T-helper 2 cell treated with Interferon-gamma antibody and Interleukin-4, amounts not matched to agents 5 μg/mL and 100 μg/mL, for 36 hours (primary cell): ENCODE results near the gene KNL1.
A peak's percentile ranks its signal among the peaks of the same experiment; 100 is the strongest.
"Not testable (repeated sequence)": the region's sequence is repeated elsewhere in the genome, so short reads cannot be mapped to it uniquely, and the experiment has no call there.

Experiments used
- DNase-seq: peaks from one replicate; pipeline ENCODE4 v3.0.0; 2021; ENCODE audit warnings: low spot score
- H3K27ac Mint-ChIP-seq: one replicate; pipeline ENCODE4 v1.8.0; 2021; ENCODE audit warnings: mild to moderate bottlenecking, mixed read lengths
- H3K27me3 Mint-ChIP-seq: one replicate; pipeline ENCODE4 v1.8.0; 2021; ENCODE audit warnings: low read depth, mixed read lengths
- H3K36me3 Mint-ChIP-seq: one replicate; pipeline ENCODE4 v1.8.0; 2021; ENCODE audit warnings: low read depth, mixed read lengths
- H3K4me1 Mint-ChIP-seq: one replicate; pipeline ENCODE4 v1.8.0; 2021; ENCODE audit warnings: low read depth, mixed read lengths
- H3K4me3 Mint-ChIP-seq: one replicate; pipeline ENCODE4 v1.8.0; 2022; ENCODE audit warnings: mild to moderate bottlenecking, moderate library complexity, mixed read lengths
- H3K9me3 Mint-ChIP-seq: one replicate; pipeline ENCODE4 v1.8.0; 2021; ENCODE audit warnings: mixed read lengths

Gene KNL1

GRCh38 chr15:40565333-40566238 is 28.5 kb upstream of the KNL1 start:
- DNase-seq, result no peak
- Mint-ChIP-seq H3K9me3 (no peaks in the 10 kb centered on the region), H3K36me3 (peaks cover 2% of the 10 kb centered on the region), H3K4me3 (peak overlapping the region; percentile 94), H3K27me3 (no peaks in the 10 kb centered on the region), H3K4me1 (peaks cover 37% of the 10 kb centered on the region), H3K27ac (peak overlapping the region; percentile 98)

DNA sequence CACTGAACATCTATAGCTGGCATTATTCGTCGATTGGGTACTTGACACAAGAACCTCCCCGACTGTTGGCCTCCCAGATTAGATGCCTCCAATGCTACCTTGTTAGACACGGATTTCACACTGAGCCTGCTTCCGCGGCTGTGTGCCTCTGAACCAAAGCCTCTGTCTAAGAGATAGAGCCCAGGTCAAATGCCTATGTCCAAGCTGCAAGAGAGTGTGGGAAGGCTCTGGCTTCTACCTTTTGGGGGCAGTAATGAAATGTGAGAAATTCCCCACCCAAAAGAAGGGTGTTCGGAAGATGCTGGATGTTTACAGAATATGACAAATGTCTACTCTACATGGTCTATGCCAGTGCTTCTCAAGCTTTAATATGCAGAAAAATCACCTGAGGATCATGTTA is 26.9 kb upstream of the KNL1 start:
- peaks cover 38% of the 10 kb centered on the region for H3K4me1 Mint-ChIP-seq
- no peak overlapping the region for H3K27ac Mint-ChIP-seq
- H3K36me3 Mint-ChIP-seq, result peaks cover 2% of the 10 kb centered on the region
- no peak for DNase-seq
- no peak overlapping the region for H3K4me3 Mint-ChIP-seq
- H3K9me3 Mint-ChIP-seq, result no peaks in the 10 kb centered on the region
- no peaks in the 10 kb centered on the region for H3K27me3 Mint-ChIP-seq

- DNase-seq, result peak; percentile 93
- Mint-ChIP-seq H3K27ac (peak within 1 kb of the TSS; percentile 99), H3K4me3 (peak within 1 kb of the TSS; percentile 98), H3K36me3 (peaks cover 7% of the 10 kb centered on the region), H3K27me3 (no peaks in the 10 kb centered on the region), H3K9me3 (no peaks in the 10 kb centered on the region), H3K4me1 (peaks cover 30% of the 10 kb centered on the region)
Observed at GRCh38 chr15:40569129-40569953, 24.7 kb upstream of the KNL1 start, which contains the start of gene RPUSD2. Gene RPUSD2 (plus strand): TSS chr15:40569299. CDS start chr15:40569338, 39 bp downstream.

DNA sequence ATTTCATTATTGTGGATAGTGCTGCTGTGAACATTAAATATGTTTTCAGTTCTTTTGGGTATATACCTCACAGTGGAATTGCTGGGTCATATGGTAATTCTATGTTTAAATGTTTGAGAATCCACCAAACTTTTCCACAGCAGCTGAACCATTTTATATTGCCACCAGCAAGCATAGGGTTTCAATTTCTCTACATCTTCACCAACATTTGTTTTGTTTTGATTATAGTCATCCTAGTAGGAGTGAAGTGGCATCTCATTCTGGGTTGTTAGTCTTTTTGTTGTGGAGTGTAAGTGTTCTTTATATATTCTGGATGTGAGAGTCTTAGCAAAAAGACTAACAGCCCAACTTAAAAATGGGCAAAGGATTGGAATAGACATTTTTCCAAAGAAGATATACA is 18.9 kb upstream of the KNL1 start:
- Mint-ChIP-seq H3K36me3 (peaks cover 15% of the 10 kb centered on the region), H3K27ac (no peak overlapping the region), H3K9me3 (no peaks in the 10 kb centered on the region), H3K4me1 (peaks cover 9% of the 10 kb centered on the region), H3K27me3 (no peaks in the 10 kb centered on the region), H3K4me3 (no peak overlapping the region)
- no peak for DNase-seq

GRCh38 chr15:40576914-40577313 is 17.1 kb upstream of the KNL1 start:
- peaks cover 14% of the 10 kb centered on the region for H3K36me3 Mint-ChIP-seq
- H3K27ac Mint-ChIP-seq, H3K9me3 Mint-ChIP-seq, H3K4me1 Mint-ChIP-seq, H3K27me3 Mint-ChIP-seq, H3K4me3 Mint-ChIP-seq, DNase-seq: not testable (repeated sequence)

GRCh38 chr15:40578892-40579291 is 15.2 kb upstream of the KNL1 start:
- H3K27ac Mint-ChIP-seq, result no peak overlapping the region
- no peaks in the 10 kb centered on the region for H3K9me3 Mint-ChIP-seq
- peaks cover 3% of the 10 kb centered on the region for H3K4me1 Mint-ChIP-seq
- H3K27me3 Mint-ChIP-seq, result no peaks in the 10 kb centered on the region
- DNase-seq, result no peak
- H3K4me3 Mint-ChIP-seq, result no peak overlapping the region
- H3K36me3 Mint-ChIP-seq, result peaks cover 9% of the 10 kb centered on the region

DNA sequence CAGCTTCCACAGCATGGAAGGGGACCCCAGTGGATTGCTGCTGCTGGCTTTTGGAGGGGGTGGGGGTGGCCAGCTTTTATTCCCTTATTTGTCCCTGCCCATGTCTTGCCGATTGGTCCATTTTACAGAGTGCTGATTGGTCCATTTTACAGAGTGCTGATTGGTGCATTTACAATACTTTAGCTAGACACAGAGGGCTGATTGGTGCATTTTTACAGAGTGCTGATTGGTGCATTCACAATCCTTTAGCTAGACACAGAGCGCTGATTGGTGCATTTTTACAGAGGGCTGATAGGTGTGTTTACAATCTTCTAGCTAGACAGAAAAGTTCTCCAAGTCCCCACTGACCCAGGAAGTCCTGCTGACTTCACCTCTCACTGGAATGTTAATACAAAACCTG is 12.3 kb upstream of the KNL1 start:
- not testable (repeated sequence) for H3K4me3 Mint-ChIP-seq, DNase-seq, H3K9me3 Mint-ChIP-seq, H3K27ac Mint-ChIP-seq, H3K36me3 Mint-ChIP-seq, H3K27me3 Mint-ChIP-seq, H3K4me1 Mint-ChIP-seq

DNA sequence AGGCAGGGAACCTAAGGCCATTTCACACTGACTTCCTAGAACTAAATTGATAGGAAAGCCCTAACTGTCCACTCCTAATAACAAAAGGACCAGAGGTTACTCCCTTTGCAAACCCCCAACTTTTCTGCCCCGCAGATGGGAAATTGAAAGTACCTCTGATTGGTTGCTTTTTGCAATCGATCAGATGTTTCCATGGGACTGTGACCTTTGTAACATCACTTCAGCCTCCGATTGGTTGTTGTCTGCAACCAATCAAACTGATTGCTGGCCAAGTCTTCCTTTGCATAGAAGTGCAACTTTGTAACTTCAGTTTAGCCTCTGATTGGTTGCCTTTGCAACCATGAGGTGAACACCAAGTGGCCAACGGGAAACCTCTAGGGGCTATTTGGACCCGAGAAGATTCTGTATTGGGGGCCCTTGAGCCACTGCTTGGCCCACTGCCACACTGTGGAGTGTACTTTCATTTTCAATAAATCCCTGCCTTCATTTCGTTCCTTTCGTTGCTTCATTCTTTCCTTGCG is 11.3 kb upstream of the KNL1 start:
- Mint-ChIP-seq H3K9me3 (no peaks in the 10 kb centered on the region), H3K4me3 (no peak overlapping the region), H3K4me1 (peaks cover 6% of the 10 kb centered on the region), H3K27me3 (peaks cover 5% of the 10 kb centered on the region), H3K36me3 (no peaks in the 10 kb centered on the region), H3K27ac (no peak overlapping the region)
- no peak for DNase-seq

- Mint-ChIP-seq H3K4me1 (peaks cover 6% of the 10 kb centered on the region), H3K9me3 (no peaks in the 10 kb centered on the region), H3K36me3 (no peaks in the 10 kb centered on the region), H3K27ac (no peak overlapping the region), H3K4me3 (no peak overlapping the region), H3K27me3 (peaks cover 5% of the 10 kb centered on the region)
- DNase-seq, result no peak
Observed at GRCh38 chr15:40584191-40584590, 9.9 kb upstream of the KNL1 start.

DNA sequence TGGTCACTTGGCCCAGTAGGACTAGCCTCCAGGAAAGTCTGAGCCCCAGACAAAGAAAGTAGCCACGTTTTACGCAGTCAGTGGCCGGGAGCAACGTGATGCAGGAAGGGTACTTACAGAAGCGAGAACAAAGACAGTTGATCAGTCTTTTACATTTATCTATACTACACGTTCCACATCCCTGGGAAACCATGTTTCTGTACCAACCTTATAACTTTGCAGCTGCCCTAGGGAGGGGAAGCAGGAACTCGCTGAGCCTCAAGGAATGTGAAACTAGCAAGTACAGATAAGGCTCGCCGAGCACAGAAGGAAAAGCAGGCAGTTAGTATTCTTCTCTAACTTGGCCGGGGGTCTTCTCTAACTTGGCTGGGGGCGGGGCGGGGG is 3.4 kb upstream of the KNL1 start:
- Mint-ChIP-seq H3K36me3 (peaks cover 4% of the 10 kb centered on the region), H3K4me1 (peaks cover 23% of the 10 kb centered on the region)

DNA sequence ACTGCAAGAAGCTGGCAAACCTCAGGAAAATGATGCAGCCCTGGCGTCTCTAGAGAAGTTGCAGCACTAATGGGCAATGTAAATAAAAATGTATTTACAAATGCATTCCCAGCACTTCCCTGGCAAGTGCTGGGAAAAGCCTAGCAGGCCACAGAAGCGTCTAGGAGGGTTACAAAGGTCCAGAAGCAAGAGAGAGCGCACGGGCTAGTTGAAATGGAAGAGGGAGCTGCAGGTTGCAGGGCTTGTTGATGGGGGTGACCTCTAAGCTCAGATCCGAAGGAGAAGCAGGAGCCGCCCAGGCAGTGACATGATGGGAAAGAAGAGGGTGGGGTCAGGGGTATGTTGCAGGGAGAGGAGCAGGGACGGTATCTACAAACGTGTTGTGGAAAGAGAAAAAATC is 2.7 kb upstream of the KNL1 start:
- H3K9me3 Mint-ChIP-seq, result no peaks in the 10 kb centered on the region
- no peak for DNase-seq
- peaks cover 4% of the 10 kb centered on the region for H3K36me3 Mint-ChIP-seq
- H3K4me3 Mint-ChIP-seq, result no peak overlapping the region
- peaks cover 3% of the 10 kb centered on the region for H3K27me3 Mint-ChIP-seq
- H3K4me1 Mint-ChIP-seq, result peaks cover 26% of the 10 kb centered on the region
- no peak overlapping the region for H3K27ac Mint-ChIP-seq

More for the DNA sequence above, 3.4 kb upstream of the KNL1 start:
- no peak overlapping the region for H3K27ac Mint-ChIP-seq
- peaks cover 5% of the 10 kb centered on the region for H3K27me3 Mint-ChIP-seq
- H3K4me3 Mint-ChIP-seq, result peak overlapping the region; percentile 82
- H3K9me3 Mint-ChIP-seq, result no peaks in the 10 kb centered on the region
- DNase-seq, result no peak

GRCh38 chr15:40593165-40593564 is 884 bp upstream of the KNL1 start:
- Mint-ChIP-seq H3K36me3 (peaks cover 10% of the 10 kb centered on the region), H3K4me3 (peak overlapping the region; percentile 92), H3K9me3 (no peaks in the 10 kb centered on the region), H3K27ac (peak overlapping the region; percentile 99), H3K27me3 (peaks cover 3% of the 10 kb centered on the region), H3K4me1 (peaks cover 29% of the 10 kb centered on the region)
- DNase-seq, result no peak

DNA sequence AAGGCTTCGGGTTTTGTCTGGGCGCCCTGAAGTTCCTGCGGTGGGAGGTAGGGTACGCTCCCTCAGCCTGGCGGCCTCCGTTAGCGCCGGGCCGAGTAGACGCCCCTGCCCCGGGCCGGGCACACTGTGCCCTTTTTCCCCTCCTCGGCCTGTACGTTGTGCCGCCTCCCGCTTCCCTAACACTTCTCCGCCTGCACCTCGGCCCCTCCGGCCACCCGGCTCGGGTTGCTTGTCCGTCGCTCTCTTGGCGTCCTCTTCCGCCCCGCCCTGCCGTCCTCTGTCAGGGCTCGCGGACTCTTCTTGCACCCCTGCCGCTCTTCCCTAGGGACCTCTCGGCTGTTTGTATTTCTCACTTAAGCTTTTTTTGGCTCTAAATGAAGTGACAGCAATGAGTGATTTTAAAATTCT is 384 bp downstream of the KNL1 start:
- DNase-seq, result no peak
- H3K36me3 Mint-ChIP-seq, result peaks cover 10% of the 10 kb centered on the region
- peak overlapping the region; percentile 92 for H3K4me3 Mint-ChIP-seq
- no peaks in the 10 kb centered on the region for H3K9me3 Mint-ChIP-seq
- H3K27me3 Mint-ChIP-seq, result peaks cover 3% of the 10 kb centered on the region
- H3K4me1 Mint-ChIP-seq, result peaks cover 29% of the 10 kb centered on the region
- peak overlapping the region; percentile 99 for H3K27ac Mint-ChIP-seq

DNA sequence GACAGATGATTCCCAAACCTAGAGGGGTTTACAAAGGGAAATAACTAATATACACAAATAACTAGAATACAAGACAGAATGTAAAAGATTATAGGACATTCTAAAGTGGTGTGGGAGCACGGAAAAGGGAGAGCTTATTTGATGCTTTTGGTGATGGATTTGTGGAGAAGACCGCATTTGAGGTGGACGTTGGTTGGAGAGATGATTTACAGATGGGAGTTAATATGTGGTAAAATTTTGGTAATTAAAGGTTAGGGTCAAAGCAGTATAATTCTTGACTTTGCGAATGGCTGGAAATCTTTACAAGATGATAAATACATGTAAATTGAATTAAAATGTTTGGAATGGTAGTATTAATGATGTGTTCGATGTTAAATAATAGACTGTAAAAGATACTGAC is 1.2 kb downstream of the KNL1 start:
- H3K4me3 Mint-ChIP-seq, result peak overlapping the region; percentile 92
- H3K9me3 Mint-ChIP-seq, result no peaks in the 10 kb centered on the region
- H3K27ac Mint-ChIP-seq, result peak overlapping the region; percentile 99
- H3K4me1 Mint-ChIP-seq, result peaks cover 27% of the 10 kb centered on the region
- peaks cover 3% of the 10 kb centered on the region for H3K27me3 Mint-ChIP-seq
- H3K36me3 Mint-ChIP-seq, result peaks cover 10% of the 10 kb centered on the region
- DNase-seq, result no peak
